ENCODE data around the gene RTN4RL2. TPM values are rescaled to one million over a fixed set of nuclear protein-coding genes. Genes with fewer than 3 reads are reported as not detected.

RTN4RL2 gene
- total RNA-seq, 6 experiments from 2014 or later = 12.5 to 54.4 (median 18.6) TPM

GRCh38 chr11:57479021-57479663, 18.8 kb downstream of the RTN4RL2 start:
- H3K9me3 ChIP-seq = no peaks in the 10 kb centered on the region
- H3K27ac ChIP-seq = peak overlapping the region in 1 of 3 donors; percentile 46
- no peak for DNase-seq
- peaks cover 0 to 43% (median 15%) of the 10 kb centered on the region in 4 donors for H3K4me1 ChIP-seq
- peaks cover 0 to 11% (median 6%) of the 10 kb centered on the region in 4 donors for H3K36me3 ChIP-seq
- 26% methylated on average over 6 of the region's 11 CpGs for WGBS (ENCODE audit: insufficient coverage, low coverage, low lambda C conversion rate, missing lambda C conversion rate)
- H3K27me3 ChIP-seq = no peaks in the 10 kb centered on the region
- TF ChIP-seq POLR2A (IDR thresholded peaks at IDR 0.05) = no peak
- intact Hi-C loops (cut with DNase I) = loop anchor here in 1 of 2 donors (10.0 kb wide), 1 partner anchor 46 kb away; no protein-coding TSS in a partner anchor
- H3K4me3 ChIP-seq = no peak overlapping the region
- ATAC-seq = peak in 2 of 4 donors; percentile 2 to 8

- H3K27ac ChIP-seq = peak overlapping the region in 2 of 3 donors; percentile 18 to 46
- WGBS (ENCODE audit: insufficient coverage, low coverage, low lambda C conversion rate, missing lambda C conversion rate) = 42% methylated on average over 4 of the region's 4 CpGs
- no peak for ATAC-seq
- no peak overlapping the region for H3K4me3 ChIP-seq
- H3K4me1 ChIP-seq = peaks cover 0 to 48% (median 15%) of the 10 kb centered on the region in 4 donors
- intact Hi-C loops (cut with DNase I) = loop anchor here in 1 of 2 donors (10.0 kb wide), 2 partner anchors 45 to 135 kb away; no protein-coding TSS in a partner anchor
- DNase-seq = no peak
- TF ChIP-seq CTCF (IDR thresholded peaks at IDR 0.05) (no peak), POLR2A (IDR thresholded peaks at IDR 0.05) (no peak)
- H3K27me3 ChIP-seq = no peaks in the 10 kb centered on the region
- H3K9me3 ChIP-seq = no peaks in the 10 kb centered on the region
- peaks cover 0 to 19% (median 10%) of the 10 kb centered on the region in 4 donors for H3K36me3 ChIP-seq
These were observed 19.6 kb downstream of the RTN4RL2 start for GRCh38 chr11:57479911-57480310.

- ATAC-seq (peak; percentile 51 to 60 (median 52)), DNase-seq (peak; percentile 72 to 76 (median 73))
- intact Hi-C loops (cut with DNase I) = loop anchor here in 1 of 2 donors (10.0 kb wide), 1 partner anchor 136 kb away; no protein-coding TSS in a partner anchor
- H3K4me3 ChIP-seq = no peak overlapping the region
- H3K4me1 ChIP-seq = peaks cover 0 to 48% (median 15%) of the 10 kb centered on the region in 4 donors
- H3K9me3 ChIP-seq = no peaks in the 10 kb centered on the region
- H3K27ac ChIP-seq = peak overlapping the region in 2 of 3 donors; percentile 18 to 46
- H3K27me3 ChIP-seq = no peaks in the 10 kb centered on the region
- TF ChIP-seq POLR2A (IDR thresholded peaks at IDR 0.05) (peak; percentile 4), CTCF (IDR thresholded peaks at IDR 0.05) (peak; percentile 73 to 80 (median 75))
- H3K36me3 ChIP-seq = peaks cover 0 to 25% (median 14%) of the 10 kb centered on the region in 4 donors
- 23% methylated on average over 6 of the region's 9 CpGs for WGBS (ENCODE audit: insufficient coverage, low coverage, low lambda C conversion rate, missing lambda C conversion rate)
These were observed 20.2 kb downstream of the RTN4RL2 start for GRCh38 chr11:57480409-57481137.

- peaks cover 0 to 32% (median 17%) of the 10 kb centered on the region in 4 donors for H3K36me3 ChIP-seq
- H3K27me3 ChIP-seq = no peaks in the 10 kb centered on the region
- intact Hi-C loops (cut with DNase I) = loop anchor here in 1 of 2 donors (10.0 kb wide), 1 partner anchor 137 kb away; no protein-coding TSS in a partner anchor
- DNase-seq (no peak), ATAC-seq (no peak)
- H3K4me1 ChIP-seq = peaks cover 0 to 41% (median 13%) of the 10 kb centered on the region in 4 donors
- H3K9me3 ChIP-seq = no peaks in the 10 kb centered on the region
- whole genome bisulfite sequencing (ENCODE audit: insufficient coverage, low coverage, low lambda C conversion rate, missing lambda C conversion rate) = 69% methylated on average over 2 of the region's 2 CpGs
- peak overlapping the region in 1 of 3 donors; percentile 26 for H3K27ac ChIP-seq
- H3K4me3 ChIP-seq = no peak overlapping the region
- TF ChIP-seq POLR2A (IDR thresholded peaks at IDR 0.05) = no peak
- TF ChIP-seq CTCF (IDR thresholded peaks at IDR 0.05) = no peak
These were observed 21.0 kb downstream of the RTN4RL2 start for GRCh38 chr11:57481315-57481714.
